ENCODE data around the gene NUP93.

GRCh38 chr16:56848955-56849689 is 119.2 kb downstream of the NUP93 start:
- TF ChIP-seq, protein P1, sequence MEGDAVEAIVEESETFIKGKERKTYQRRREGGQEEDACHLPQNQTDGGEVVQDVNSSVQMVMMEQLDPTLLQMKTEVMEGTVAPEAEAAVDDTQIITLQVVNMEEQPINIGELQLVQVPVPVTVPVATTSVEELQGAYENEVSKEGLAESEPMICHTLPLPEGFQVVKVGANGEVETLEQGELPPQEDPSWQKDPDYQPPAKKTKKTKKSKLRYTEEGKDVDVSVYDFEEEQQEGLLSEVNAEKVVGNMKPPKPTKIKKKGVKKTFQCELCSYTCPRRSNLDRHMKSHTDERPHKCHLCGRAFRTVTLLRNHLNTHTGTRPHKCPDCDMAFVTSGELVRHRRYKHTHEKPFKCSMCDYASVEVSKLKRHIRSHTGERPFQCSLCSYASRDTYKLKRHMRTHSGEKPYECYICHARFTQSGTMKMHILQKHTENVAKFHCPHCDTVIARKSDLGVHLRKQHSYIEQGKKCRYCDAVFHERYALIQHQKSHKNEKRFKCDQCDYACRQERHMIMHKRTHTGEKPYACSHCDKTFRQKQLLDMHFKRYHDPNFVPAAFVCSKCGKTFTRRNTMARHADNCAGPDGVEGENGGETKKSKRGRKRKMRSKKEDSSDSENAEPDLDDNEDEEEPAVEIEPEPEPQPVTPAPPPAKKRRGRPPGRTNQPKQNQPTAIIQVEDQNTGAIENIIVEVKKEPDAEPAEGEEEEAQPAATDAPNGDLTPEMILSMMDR (IDR thresholded peaks at IDR 0.05): no peak
- TF ChIP-seq POLR2A (IDR thresholded peaks at IDR 0.05): no peak
- no peak for TF ChIP-seq EP300 (IDR thresholded peaks at IDR 0.05)
